Coronary artery (tissue), 2 donors: Measurements from ENCODE around the gene JMJD8.
A peak's percentile ranks its signal among the peaks of the same experiment; 100 is the strongest.

Source experiments
- DNase-seq: peaks from one replicate; pipeline ENCODE4 v3.0.0-alpha.2; 2017; ENCODE audit warnings: low spot score
- H3K27ac ChIP-seq, 2 donors: fragments of 200-600 bp; sonication (generic); one replicate each; pipeline ENCODE4 v1.5.1; 2016 to 2019
- H3K4me3 ChIP-seq: fragments of 200-600 bp; sonication (generic); 2 replicates; pipeline ENCODE4 v1.5.1; 2016; ENCODE audit warnings: mild to moderate bottlenecking, moderate library complexity
- CTCF ChIP-seq: fragments of 200-600 bp; sonication (generic); IDR thresholded peaks from one replicate; pipeline ENCODE4 v1.5.1; 2019; ENCODE audit warnings: antibody characterized with exemption

Gene JMJD8

GRCh38 chr16:684071-684794 is at the start of gene JMJD8:
JMJD8 (minus strand) TSS chr16:684334; CDS start chr16:684319, 15 bp downstream.
- Histone ChIP-seq H3K4me3 (peak within 1 kb of the TSS; percentile 98), H3K27ac (peak within 1 kb of the TSS; percentile 67 to 90)
- peak; percentile 97 for DNase-seq
- no peak for TF ChIP-seq CTCF

- no peak for TF ChIP-seq CTCF
- no peak overlapping the region for H3K4me3 ChIP-seq
- H3K27ac ChIP-seq = no peak overlapping the region
- DNase-seq = no peak
Observed at GRCh38 chr16:733382-734207, 49.5 kb upstream of the JMJD8 start.

- no peak overlapping the region for H3K27ac ChIP-seq
- no peak for DNase-seq
- H3K4me3 ChIP-seq = no peak overlapping the region
- TF ChIP-seq CTCF = no peak
Observed at GRCh38 chr16:732936-733335, 48.8 kb upstream of the JMJD8 start.

GRCh38 chr16:732332-732731 is 48.2 kb upstream of the JMJD8 start:
- no peak for DNase-seq
- H3K27ac ChIP-seq = no peak overlapping the region

GRCh38 chr16:730666-731509 is 46.8 kb upstream of the JMJD8 start:
- Histone ChIP-seq H3K27ac (no peak overlapping the region), H3K4me3 (no peak overlapping the region)
- no peak for DNase-seq
- no peak for TF ChIP-seq CTCF

More at GRCh38 chr16:732332-732731, 48.2 kb upstream of the JMJD8 start:
- H3K4me3 ChIP-seq = no peak overlapping the region
- no peak for TF ChIP-seq CTCF

GRCh38 chr16:729768-730665 is 45.9 kb upstream of the JMJD8 start:
- DNase-seq = no peak
- no peak for TF ChIP-seq CTCF
- Histone ChIP-seq H3K4me3 (no peak overlapping the region), H3K27ac (no peak overlapping the region)
